GM19099 (cell line): ENCODE results near the gene TMEM247.

Source experiments
- POLR2A ChIP-seq: IDR thresholded peaks from 3 replicates; pipeline ENCODE4 v1.6.1; 2011; ENCODE audit warnings: low read depth; ENCODE audit not compliant: insufficient read length; ENCODE audit errors: extremely low read depth

TMEM247 gene

DNA sequence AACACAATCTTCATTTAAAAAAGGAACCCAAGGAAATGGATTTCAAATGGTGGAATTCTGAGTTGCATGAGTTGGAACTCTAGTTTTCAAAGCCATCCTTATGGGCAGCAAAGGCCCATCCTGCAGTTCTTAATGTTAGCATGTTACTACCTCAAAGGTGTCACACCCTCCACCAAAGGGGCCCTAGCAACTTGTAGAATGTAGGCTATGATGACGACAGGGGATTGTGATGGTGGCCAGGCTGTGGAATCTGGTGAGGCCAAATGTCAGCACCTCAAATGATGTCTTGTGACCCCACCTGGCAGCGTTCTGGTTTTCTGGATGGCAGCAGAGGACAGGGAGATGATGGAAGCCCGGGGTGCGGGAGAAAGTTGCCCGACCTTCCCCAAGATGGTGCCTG lies at the start of gene TMEM247:
TMEM247 (plus strand) TSS at position 301 of the 400 bp plus-strand sequence.
- no peak for TF ChIP-seq POLR2A

DNA sequence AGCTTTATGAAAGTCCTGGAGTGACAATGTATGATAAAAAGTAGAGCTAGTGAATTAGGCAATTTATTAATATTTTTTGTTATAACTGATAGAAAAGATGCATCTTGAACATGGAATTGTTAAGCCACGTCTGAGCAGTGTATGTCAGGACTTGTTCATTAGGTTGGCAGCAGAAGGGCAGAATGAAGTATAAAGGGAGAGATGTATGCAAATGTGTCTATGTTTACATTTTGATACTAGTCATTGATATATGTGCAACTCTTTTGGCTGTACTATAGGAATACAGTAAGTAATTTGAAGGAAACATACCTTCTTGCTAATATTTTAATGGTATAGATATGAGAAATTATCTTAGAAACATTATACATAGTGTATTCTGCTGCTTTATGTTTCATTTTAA lies 49.0 kb upstream of the TMEM247 start:
- TF ChIP-seq POLR2A, result no peak

DNA sequence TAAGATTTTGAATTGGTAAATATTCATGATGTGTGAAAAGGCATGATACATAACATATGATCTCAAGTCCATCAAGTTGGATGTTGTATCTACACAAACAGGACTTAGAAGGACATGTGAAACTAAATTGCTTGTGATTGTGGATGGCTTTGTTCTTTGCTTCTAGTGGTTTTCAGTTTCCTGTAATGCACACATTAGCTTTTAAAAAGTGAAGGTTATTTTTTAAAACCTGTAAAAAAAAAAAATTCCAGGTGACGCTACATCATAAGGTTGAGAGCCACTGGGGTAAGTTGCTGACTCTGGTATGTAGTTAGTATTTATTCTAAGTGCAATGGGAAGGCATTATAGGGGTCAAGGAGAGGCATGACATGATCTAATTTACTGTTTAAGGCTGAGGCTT lies 48.4 kb upstream of the TMEM247 start:
- TF ChIP-seq POLR2A, result no peak

DNA sequence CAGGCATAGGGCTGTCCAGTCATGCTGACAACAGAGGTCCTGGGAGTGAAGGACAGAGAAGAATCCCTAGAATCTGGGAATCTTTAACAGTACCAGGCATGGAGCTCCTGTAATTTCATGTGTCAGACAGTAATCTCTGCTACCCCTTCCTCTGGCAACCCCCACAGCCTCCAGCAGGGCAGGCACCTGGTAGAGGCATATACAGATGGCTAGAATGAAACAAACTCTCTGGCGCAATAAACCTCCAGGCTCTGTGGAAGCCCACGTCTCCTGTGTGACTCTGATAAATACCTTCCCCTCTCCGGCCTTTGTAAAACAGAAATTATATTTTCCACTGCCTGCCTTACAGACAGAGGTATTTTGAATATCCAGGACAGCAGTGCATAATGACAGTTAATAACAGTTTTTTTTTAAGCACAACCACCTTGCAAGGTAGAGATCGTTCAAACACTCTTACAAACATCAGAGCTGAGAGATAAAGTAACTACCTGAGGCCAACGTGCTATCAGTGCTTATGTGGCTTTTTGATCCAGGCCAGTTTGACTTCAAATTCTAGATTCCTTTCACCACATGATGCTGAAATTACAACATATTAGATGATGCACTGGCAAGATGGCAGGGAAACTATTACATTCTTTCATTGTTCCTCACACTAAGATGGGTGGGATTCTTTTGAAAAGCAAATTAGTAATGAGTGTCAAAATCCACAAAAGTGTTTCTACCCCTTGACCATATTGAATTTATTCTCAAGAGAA lies 47.7 kb upstream of the TMEM247 start:
- TF ChIP-seq POLR2A, result no peak

DNA sequence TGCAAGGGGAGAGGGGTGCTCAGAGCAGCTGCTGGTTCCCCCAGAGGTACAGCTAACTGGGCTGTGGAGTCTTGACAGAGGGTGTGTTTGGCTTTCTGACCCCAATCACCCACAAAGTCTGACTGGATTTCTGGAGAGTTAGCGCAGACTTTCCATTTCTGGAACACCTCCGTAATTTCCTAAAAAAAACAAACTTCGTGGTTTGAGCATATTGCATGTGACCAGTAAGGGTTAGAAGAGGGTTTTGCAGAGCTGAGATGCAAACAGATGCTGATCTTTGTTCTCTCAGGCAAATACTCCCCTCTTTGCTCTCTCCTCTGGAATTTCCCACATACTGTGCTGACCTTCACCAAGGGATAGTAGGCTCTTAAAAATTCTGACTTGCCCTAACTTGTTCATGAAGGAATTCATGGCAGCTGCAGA lies 44.5 kb upstream of the TMEM247 start:
- no peak for TF ChIP-seq POLR2A

DNA sequence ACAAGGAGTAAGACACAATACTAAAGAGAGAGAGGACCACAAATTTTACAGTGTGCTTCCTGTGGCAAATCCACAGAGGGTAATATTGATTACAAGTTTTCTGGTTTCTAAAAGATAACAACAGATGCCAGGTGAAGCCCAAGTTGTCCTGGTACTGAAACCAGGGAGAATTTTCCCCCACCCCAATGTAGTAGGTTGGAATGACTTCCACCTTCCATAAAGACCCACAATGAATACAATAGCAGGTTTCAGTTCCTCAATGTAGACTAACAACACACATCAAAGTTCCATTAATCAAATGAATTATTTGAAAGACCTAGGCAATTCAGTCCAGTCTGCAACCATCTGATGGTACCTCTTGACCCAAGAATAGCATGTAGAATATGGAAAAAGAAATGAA lies 44.0 kb upstream of the TMEM247 start:
- TF ChIP-seq POLR2A, result no peak

DNA sequence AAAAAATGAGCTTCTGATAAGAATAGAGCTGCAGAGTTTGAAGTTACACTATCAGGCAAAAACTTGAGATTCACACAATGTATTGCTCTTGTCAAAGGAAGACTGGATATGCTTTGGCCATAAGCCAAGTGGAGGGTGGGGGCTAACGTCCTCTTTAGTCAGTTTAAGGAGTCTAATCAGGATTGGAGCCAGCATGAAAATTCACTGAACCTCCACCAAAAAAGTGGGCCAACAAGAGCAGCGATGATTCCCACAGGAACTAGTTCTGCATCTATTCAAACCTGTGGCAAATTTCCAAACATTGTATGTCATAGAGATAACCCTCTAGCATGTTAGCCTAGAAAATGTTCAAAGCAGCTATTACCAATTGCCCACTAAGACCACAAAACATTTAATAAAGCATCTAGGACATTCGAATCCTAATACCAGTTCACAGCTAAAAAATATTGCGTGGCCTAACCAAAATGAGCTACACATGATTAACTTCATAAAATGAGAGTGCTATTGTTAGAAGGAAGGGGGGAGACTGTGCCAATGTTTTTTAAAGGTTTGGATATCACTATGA lies 43.5 kb upstream of the TMEM247 start:
- no peak for TF ChIP-seq POLR2A

DNA sequence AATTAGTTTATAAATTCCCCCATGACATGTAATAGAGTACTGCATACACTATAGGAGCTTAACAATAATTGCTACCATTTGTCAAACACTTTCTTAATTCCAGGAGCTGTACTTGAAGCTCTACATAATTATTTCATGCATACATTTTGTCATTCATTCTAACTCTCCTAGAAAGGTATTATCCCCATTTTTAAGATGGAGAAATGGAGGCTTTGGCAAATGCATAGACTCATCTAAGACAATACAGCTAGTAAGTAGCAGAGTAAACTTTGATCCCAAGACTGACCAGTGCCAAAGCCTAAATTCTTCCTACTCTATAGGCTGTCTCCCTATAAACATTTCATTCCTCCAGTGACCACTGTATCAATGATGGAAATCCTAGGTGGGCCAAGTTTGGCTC lies 42.6 kb upstream of the TMEM247 start:
- no peak for TF ChIP-seq POLR2A

DNA sequence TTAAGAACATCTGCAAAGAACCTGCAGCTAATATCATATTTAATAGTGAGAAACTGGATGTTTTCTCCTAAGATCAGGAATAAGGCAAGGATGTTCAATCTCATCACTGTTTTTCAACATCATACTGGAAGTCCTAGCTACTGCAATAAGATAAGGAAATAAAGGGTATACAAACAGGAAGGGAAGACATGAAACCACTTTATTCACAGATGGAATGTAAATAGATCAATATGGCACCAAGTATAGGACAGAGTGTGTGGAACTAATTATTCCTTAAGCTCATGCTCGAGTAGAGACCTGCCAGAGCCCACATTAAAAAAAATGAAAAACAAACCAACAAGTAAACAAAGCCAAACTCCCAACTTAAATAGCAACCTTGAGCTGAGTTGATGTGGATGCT lies 41.3 kb upstream of the TMEM247 start:
- no peak for TF ChIP-seq POLR2A

DNA sequence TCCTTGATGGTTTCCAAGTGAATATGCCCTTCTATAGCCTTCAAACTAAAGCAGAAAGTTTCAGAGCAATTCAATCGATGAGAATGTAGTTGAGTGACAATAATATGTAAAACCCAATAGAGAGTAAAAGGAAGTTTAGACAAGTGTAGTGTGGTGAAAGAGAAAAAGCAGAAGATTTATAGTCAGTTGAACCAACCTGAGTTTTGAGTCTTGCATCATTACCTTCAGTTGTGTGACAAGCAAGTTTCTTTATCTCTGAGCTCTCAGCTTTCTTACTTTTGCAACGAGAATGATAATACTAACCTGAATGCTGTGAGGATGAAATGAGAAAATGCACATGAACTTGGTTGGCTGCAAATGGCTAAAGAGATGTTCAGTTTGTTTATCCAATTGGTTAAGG lies 40.6 kb upstream of the TMEM247 start:
- TF ChIP-seq POLR2A, result no peak

DNA sequence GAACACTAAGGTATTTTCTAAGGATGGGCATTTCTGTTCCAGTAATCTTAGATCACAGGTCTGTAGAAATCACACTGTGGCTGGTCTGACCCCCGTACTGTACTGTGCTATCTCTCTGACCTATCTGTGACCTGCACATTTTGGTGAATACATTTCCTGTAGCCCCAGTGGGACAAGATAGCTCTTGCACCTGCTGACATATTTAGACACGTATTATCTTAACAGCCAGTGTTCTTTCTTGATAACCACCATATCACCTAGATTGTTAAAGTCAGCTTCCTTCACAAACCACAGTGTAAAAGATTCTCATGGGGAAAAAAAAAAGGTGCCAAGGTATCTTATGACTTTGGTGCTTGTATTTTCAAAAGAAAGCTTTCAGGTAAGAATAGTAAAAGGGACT lies 39.8 kb upstream of the TMEM247 start:
- TF ChIP-seq POLR2A, result no peak

DNA sequence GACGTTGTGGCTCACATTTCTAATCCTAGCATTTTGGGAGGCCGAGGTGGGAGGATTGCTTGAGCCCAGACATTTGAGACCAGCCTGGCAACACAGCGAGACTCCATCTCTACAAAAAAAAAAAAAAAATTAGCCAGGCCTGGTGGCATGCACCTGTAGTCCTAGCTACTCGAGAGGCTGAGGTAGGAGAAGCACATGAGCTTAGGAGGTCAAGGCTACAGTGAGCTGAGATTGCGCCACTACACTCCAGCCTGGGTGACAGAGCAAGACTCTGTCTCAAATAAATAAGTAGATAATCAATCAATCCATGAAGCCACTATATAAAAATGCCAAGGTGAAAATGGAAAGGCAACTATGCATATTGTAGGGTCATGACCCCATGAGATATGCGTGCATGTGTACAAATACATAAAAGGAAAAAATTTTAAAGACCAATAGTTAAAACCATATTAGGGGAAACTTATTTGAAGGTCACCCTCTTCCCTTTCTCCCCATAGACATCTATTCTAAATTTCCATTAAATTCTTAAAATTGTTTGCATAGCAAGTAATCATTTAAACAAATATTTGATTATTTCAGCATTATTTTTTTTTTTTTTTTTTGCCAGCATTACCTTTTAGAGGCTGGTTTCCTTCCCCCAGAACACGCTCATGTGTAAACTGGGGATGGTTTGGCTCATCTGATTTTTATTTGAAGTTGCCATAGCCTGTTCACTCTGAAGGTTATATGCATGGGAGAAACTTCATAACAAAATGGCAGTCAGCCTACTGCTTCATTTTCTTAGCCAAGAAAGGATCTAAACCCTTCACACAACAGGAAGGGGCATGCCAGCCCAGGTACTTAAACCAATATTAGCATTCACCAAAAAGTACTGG lies 37.3 kb upstream of the TMEM247 start:
- no peak for TF ChIP-seq POLR2A

DNA sequence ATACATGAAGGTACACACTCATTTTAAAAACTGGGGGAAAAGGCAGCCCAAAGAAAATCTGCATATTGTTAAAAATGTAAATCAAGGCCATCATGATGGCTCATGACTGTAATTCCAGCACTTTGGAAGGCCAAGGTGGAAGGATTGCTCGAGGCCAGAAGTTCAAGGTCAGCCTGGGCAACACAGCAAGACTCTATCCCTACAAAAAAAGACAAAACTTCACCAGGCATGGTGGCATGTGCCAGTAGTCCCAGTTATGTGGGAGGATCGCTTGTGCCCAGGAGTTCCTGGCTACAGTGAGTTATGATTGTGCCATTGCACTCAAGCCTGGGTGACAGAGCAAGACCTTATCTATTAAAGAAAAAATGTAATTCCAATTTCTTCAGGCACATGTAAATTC lies 34.6 kb upstream of the TMEM247 start:
- TF ChIP-seq POLR2A, result no peak

DNA sequence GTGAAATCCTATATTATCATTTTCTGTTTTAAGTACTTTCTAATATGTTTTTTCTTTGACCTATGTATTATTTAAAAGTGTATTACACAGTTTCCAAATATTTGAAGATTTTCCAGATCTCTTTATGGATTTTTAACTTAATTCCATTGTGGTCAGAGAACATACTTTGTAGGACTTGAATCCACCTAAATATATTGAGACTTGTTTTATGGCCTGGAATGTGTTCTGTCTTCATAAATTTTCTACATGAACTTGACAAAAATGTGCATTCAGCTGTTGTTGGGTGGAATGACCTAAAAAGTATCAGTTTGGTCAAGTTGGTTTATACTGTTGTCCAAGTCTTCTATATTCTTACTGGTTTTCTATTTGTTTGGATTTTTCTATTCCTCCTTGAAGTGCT lies 33.8 kb upstream of the TMEM247 start:
- no peak for TF ChIP-seq POLR2A

DNA sequence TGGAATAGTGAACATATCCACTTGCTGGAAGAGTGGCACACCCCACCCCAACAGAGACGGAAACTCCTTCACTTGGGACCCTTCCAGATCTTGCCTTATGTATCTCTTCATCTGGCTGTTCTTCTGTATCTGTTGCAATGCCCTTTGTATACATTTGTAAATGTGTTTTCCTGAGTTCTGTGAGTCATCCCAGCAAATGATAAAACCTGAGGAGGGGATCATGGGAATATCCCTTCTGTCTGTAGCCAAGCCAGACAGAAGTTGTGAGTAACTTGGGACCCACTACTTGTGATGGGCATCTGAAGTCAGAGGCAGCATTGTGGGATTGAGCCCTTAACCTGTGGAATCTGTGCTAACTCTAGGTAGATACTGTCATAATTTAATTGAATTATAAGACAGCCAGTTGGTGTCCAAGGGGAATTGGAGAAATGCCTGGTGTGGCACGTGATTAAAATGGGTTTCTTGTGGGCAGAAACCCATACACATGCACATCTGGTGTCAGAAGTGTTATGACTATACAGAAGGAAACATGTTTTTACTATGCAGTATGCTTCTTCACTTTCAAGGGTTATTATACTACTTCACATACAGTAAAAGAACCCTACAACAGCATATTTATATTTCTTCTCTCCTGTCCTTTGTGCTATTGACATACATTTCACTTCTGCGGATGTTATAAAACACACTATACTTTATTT lies 32.3 kb upstream of the TMEM247 start:
- no peak for TF ChIP-seq POLR2A
